Measurements from ENCODE around the gene ALDH16A1. TPM values are rescaled to one million over a fixed set of nuclear protein-coding genes. Genes with fewer than 3 reads are reported as not detected.

Gene ALDH16A1
- total and polyA plus RNA-seq, 2 of the 8 experiments (the other 6 are each of a cell fraction or from before 2014, with no cell fraction given) = 30.5 to 34.3 TPM

- TF ChIP-seq RFX5 (IDR thresholded peaks at IDR 0.05; ENCODE audit: borderline replicate concordance, low read depth, low read length) (no peak), SIN3A (conservative IDR thresholded peaks at IDR 0.05 in 1 of 2, IDR thresholded peaks at IDR 0.05 in 1 of 2; ENCODE audit: low read depth in 1 of 2, low read length in 2 of 2) (no peak; a peak in 1 of 4 replicates), POU5F1 (IDR thresholded peaks at IDR 0.05; ENCODE audit: low read depth, low read length) (0 out of 2 replicates have a peak, but pooled peaks have one; percentile 26), SIX5 (IDR thresholded peaks at IDR 0.05; ENCODE audit: low read depth, low read length) (peak; percentile 67), TBP (IDR thresholded peaks at IDR 0.05; ENCODE audit: low read depth, low read length) (0 out of 2 replicates have a peak, but pooled peaks have one; percentile 27), RBBP5 (IDR thresholded peaks at IDR 0.05; ENCODE audit: borderline replicate concordance, low read depth, low read length) (peak; percentile 88; the same call in 1 of the 2 replicates), FOSL1 (IDR thresholded peaks at IDR 0.05; ENCODE audit: insufficient read depth, low read depth, low read length) (no peak), CHD1 (IDR thresholded peaks at IDR 0.05; ENCODE audit: low read depth, low read length) (no peak), EP300 (IDR thresholded peaks at IDR 0.05; ENCODE audit: borderline replicate concordance in 1 of 2, low read depth in 2 of 2, low read length in 2 of 2) (no peak; a peak in 1 of 3 replicates), TEAD4 (IDR thresholded peaks at IDR 0.05; ENCODE audit: low read depth, low read length) (no peak), CBX8 (IDR thresholded peaks at IDR 0.05; ENCODE audit: borderline replicate concordance, low read depth, low read length) (no peak), KDM5A (IDR thresholded peaks at IDR 0.05; ENCODE audit: low read length) (no peak), SP1 (IDR thresholded peaks at IDR 0.05; ENCODE audit: low read depth, low read length) (peak; percentile 88), HDAC2 (IDR thresholded peaks at IDR 0.05; ENCODE audit: borderline replicate concordance in 1 of 2, low read depth in 2 of 2, low read length in 2 of 2) (peak in 1 of 2 experiments; percentile 35; a peak in 1 of 4 replicates), ATF2 (IDR thresholded peaks at IDR 0.05; ENCODE audit: low read length) (0 out of 2 replicates have a peak, but pooled peaks have one; percentile 39), YY1 (IDR thresholded peaks at IDR 0.05; ENCODE audit: low read depth, low read length) (no peak), SRF (IDR thresholded peaks at IDR 0.05; ENCODE audit: low read depth, low read length) (no peak), SP4 (IDR thresholded peaks at IDR 0.05; ENCODE audit: low read length) (0 out of 2 replicates have a peak, but pooled peaks have one; percentile 31), NANOG (IDR thresholded peaks at IDR 0.05; ENCODE audit: insufficient read depth, low read depth, low read length, poor library complexity, severe bottlenecking) (peak; percentile 20), POLR2AphosphoS5 (IDR thresholded peaks at IDR 0.05; ENCODE audit: low read depth, low read length) (peak; percentile 72), MAFK (IDR thresholded peaks at IDR 0.05; ENCODE audit: low read depth, low read length) (no peak)
These were observed 49.4 kb upstream of the ALDH16A1 start (continued) for GRCh38 chr19:49403404-49404187.

Data from H1 (cell line).